ENCODE measurements around the gene XXYLT1. TPM values are rescaled to one million over a fixed set of nuclear protein-coding genes. Genes with fewer than 3 reads are reported as not detected.

XXYLT1 gene
- total and polyA plus RNA-seq, 10 of the 15 experiments (the other 5 are each of a cell fraction or from before 2014, with no cell fraction given), result 1.2 to 14.2 (median 9.3) TPM

DNA sequence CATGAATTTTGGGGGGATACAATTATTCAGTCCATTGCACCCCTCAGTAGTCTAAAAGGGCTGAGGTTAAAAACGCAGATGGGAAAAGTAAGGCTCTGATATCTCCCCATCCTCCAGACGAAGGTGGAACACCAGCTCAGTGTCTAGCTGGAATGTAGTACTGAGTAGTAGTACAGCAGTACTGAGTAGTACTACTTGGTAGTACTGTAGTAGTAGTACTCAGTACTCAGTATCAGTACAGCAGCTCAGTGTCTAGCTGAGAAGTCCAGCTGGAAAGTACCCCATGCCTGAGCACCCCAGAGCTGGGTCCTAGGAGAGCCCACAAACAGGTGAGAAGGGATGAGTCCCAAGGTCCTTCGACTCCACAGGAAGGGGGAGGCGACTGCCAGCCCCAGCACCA is 148.7 kb downstream of the XXYLT1 start:
- Histone ChIP-seq H3K9ac (ENCODE audit: control insufficient read depth, insufficient read depth, low read length) (no peak overlapping the region), H3K9me3 (replicated peaks; ENCODE audit: control insufficient read depth, insufficient read depth, low read length) (no peaks in the 10 kb centered on the region), H3K4me1 (ENCODE audit: control insufficient read depth, insufficient read depth, low read length) (peaks cover 10% of the 10 kb centered on the region), H3K36me3 (ENCODE audit: control insufficient read depth in 2 of 2, insufficient read depth in 2 of 2, low read length in 1 of 2) (no peaks in the 10 kb centered on the region), H3K4me3 (no peak overlapping the region), H3K27ac (ENCODE audit: control insufficient read depth, insufficient read depth) (no peak overlapping the region), H3K27me3 (replicated peaks in 1 of 2; ENCODE audit: control insufficient read depth in 2 of 2, insufficient read depth in 2 of 2, low read length in 1 of 2) (no peaks in the 10 kb centered on the region), H4K20me1 (ENCODE audit: control insufficient read depth, insufficient read depth) (no peaks in the 10 kb centered on the region), H3K4me2 (ENCODE audit: control insufficient read depth, insufficient read depth) (no peak overlapping the region), H3K79me2 (ENCODE audit: control insufficient read depth, insufficient read depth, low read length) (no peaks in the 10 kb centered on the region), H2AFZ (ENCODE audit: control insufficient read depth, low read depth, low read length) (no peak overlapping the region)
- CTCF ChIA-PET, result interaction anchor here (0.7 to 0.8 kb wide), 2 partner anchors 15 to 441 kb away, joined by 3 to 4 read pairs; no protein-coding TSS in a partner anchor
- intact Hi-C loops (cut with micrococcal nuclease; ENCODE audit: unreplicated experiment), result no loop called here
- ATAC-seq (no peak), DNase-seq (ENCODE audit: low read depth, low spot score) (no peak), FAIRE-seq (no peak)
- RAD21 ChIA-PET (ENCODE audit: unreplicated experiment), result interaction anchor here (0.6 kb wide), 1 partner anchor 16 kb away, joined by 6 read pairs; no protein-coding TSS in a partner anchor
- WGBS (ENCODE audit: insufficient coverage, insufficient replicate concordance, low lambda C conversion rate, missing lambda C conversion rate), result 91% methylated on average over 4 of the region's 4 CpGs
- in situ Hi-C loops (cut with MboI), result loop anchor here (10.0 kb wide), 1 partner anchor 437 kb away; the partner anchor contains the start of gene FAM43A
- SMC1A ChIA-PET (ENCODE audit: uncharacterized antibody, unreplicated experiment), result interaction anchor here (0.8 to 1.6 kb wide), 4 partner anchors 15 to 26 kb away, joined by 3 to 8 read pairs (median 4); no protein-coding TSS in a partner anchor
- POLR2A ChIA-PET, result interaction anchor here (0.6 to 1.0 kb wide), 3 partner anchors 13 to 148 kb away, joined by 3 read pairs; no protein-coding TSS in a partner anchor
- BruUV-seq (replicated peaks), result no TSS peak
- TF ChIP-seq SIX5 (IDR thresholded peaks at IDR 0.05; ENCODE audit: low read depth, low read length, severe bottlenecking) (no peak), SMC3 (IDR thresholded peaks at IDR 0.05; ENCODE audit: borderline replicate concordance, low read length) (no peak), YBX1 (IDR thresholded peaks at IDR 0.05) (no peak), TARDBP (IDR thresholded peaks at IDR 0.05; ENCODE audit: borderline replicate concordance) (no peak), HCFC1 (IDR thresholded peaks at IDR 0.05; ENCODE audit: low read length) (no peak), KAT2A (conservative IDR thresholded peaks at IDR 0.05; ENCODE audit: control insufficient read depth, low read depth, low read length) (no peak), FOXM1 (IDR thresholded peaks at IDR 0.05; ENCODE audit: low read depth, low read length) (no peak), TCF3 (IDR thresholded peaks at IDR 0.05; ENCODE audit: borderline replicate concordance, insufficient read depth, low read depth, low read length) (no peak), ZBTB33 (IDR thresholded peaks at IDR 0.05) (no peak), SREBF1 (IDR thresholded peaks at IDR 0.05; ENCODE audit: low read length) (no peak), LARP7 (IDR thresholded peaks at IDR 0.05) (no peak), PAX5 (IDR thresholded peaks at IDR 0.05; ENCODE audit: borderline replicate concordance, low read depth, low read length) (no peak), CBX3 (IDR thresholded peaks at IDR 0.05; ENCODE audit: borderline replicate concordance, low read depth) (no peak)
- TF ChIP-seq, protein P1, sequence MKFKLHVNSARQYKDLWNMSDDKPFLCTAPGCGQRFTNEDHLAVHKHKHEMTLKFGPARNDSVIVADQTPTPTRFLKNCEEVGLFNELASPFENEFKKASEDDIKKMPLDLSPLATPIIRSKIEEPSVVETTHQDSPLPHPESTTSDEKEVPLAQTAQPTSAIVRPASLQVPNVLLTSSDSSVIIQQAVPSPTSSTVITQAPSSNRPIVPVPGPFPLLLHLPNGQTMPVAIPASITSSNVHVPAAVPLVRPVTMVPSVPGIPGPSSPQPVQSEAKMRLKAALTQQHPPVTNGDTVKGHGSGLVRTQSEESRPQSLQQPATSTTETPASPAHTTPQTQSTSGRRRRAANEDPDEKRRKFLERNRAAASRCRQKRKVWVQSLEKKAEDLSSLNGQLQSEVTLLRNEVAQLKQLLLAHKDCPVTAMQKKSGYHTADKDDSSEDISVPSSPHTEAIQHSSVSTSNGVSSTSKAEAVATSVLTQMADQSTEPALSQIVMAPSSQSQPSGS (IDR thresholded peaks at IDR 0.05; ENCODE audit: low read length), result no peak
- TF ChIP-seq, protein P2, sequence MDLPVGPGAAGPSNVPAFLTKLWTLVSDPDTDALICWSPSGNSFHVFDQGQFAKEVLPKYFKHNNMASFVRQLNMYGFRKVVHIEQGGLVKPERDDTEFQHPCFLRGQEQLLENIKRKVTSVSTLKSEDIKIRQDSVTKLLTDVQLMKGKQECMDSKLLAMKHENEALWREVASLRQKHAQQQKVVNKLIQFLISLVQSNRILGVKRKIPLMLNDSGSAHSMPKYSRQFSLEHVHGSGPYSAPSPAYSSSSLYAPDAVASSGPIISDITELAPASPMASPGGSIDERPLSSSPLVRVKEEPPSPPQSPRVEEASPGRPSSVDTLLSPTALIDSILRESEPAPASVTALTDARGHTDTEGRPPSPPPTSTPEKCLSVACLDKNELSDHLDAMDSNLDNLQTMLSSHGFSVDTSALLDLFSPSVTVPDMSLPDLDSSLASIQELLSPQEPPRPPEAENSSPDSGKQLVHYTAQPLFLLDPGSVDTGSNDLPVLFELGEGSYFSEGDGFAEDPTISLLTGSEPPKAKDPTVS (IDR thresholded peaks at IDR 0.05; ENCODE audit: low read depth, low read length), result no peak
- TF ChIP-seq, protein P3, sequence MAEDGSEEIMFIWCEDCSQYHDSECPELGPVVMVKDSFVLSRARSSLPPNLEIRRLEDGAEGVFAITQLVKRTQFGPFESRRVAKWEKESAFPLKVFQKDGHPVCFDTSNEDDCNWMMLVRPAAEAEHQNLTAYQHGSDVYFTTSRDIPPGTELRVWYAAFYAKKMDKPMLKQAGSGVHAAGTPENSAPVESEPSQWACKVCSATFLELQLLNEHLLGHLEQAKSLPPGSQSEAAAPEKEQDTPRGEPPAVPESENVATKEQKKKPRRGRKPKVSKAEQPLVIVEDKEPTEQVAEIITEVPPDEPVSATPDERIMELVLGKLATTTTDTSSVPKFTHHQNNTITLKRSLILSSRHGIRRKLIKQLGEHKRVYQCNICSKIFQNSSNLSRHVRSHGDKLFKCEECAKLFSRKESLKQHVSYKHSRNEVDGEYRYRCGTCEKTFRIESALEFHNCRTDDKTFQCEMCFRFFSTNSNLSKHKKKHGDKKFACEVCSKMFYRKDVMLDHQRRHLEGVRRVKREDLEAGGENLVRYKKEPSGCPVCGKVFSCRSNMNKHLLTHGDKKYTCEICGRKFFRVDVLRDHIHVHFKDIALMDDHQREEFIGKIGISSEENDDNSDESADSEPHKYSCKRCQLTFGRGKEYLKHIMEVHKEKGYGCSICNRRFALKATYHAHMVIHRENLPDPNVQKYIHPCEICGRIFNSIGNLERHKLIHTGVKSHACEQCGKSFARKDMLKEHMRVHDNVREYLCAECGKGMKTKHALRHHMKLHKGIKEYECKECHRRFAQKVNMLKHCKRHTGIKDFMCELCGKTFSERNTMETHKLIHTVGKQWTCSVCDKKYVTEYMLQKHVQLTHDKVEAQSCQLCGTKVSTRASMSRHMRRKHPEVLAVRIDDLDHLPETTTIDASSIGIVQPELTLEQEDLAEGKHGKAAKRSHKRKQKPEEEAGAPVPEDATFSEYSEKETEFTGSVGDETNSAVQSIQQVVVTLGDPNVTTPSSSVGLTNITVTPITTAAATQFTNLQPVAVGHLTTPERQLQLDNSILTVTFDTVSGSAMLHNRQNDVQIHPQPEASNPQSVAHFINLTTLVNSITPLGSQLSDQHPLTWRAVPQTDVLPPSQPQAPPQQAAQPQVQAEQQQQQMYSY (CRISPR knock-in tag; IDR thresholded peaks at IDR 0.05), result no peak
